K562 (cell line): ENCODE data around the gene SIRT7. TPM values are rescaled to one million over a fixed set of nuclear protein-coding genes. Genes with fewer than 3 reads are reported as not detected.

Experiments used
- ATAC-seq: fragments of 200-7000 bp; cut with Tn5 transposase; 3 replicates; pipeline ENCODE4 v1.9.1; 2020; ENCODE audit warnings: moderate library complexity
- BruUV-seq: library from RNA; stranded (reverse); fragments of 400-500 nt; replicated peaks from 2 replicates; lab custom pipeline; 2021; lab: Mats Ljungman, UMichigan
- CTCF ChIA-PET: fragments of 300-600 bp; formaldehyde crosslinking; extraction: SDS; loops from one replicate; lab custom pipeline; 2021; ENCODE audit warnings: low intra/inter-chr PET ratio; lab: Yijun Ruan, JAX
- POLR2A ChIA-PET: fragments of 300-600, 350-650 bp; sonication (Branson Sonifier 250); formaldehyde crosslinking; extraction: SDS; loops from one replicate; lab custom pipeline; 2021; ENCODE audit warnings: antibody characterized with exemption, inconsistent platforms; lab: Yijun Ruan, JAX
- DNase-seq, 4 experiments: peaks; one replicate each; pipeline versions ENCODE4 v3.0.0 to v3.0.0-alpha.2; 2011 to 2018; ENCODE audit warnings: low spot score in 3 of 4, mixed read lengths in 3 of 4; ENCODE audit errors: extremely low read depth in 1 of 4
- FAIRE-seq: peaks from 2 replicates; lab custom pipeline; 2011; peaks lifted over from hg19 to GRCh38; lab: Jason Lieb, UNC
- H2AFZ ChIP-seq: 2 replicates; pipeline ENCODE4 v1.6.0; 2011; ENCODE audit warnings: low read depth, low read length, control low read depth, inconsistent platforms
- H3K27ac ChIP-seq: fragments of 200-600 bp; 3 replicates; pipeline ENCODE4 v1.8.0; 2011; ENCODE audit warnings: low read depth, mild to moderate bottlenecking, control low read depth, inconsistent platforms, low read length, moderate library complexity, mixed read lengths; ENCODE audit errors: extremely low read depth
- H3K27me3 ChIP-seq, 2 experiments: fragments of 300-600 bp in 1 of 2; 2 replicates in 1 of 2; 3 replicates in 1 of 2; pipeline versions ENCODE4 v1.6.0 to v1.8.0; 2011; ENCODE audit warnings: inconsistent platforms in 2 of 2, low read length in 2 of 2, mild to moderate bottlenecking in 1 of 2, mixed read lengths in 1 of 2, moderate library complexity in 1 of 2; ENCODE audit not compliant: control insufficient read depth in 2 of 2, insufficient read depth in 2 of 2
- H3K36me3 ChIP-seq: fragments of 300-600 bp; 3 replicates; pipeline ENCODE4 v1.8.0; 2011; ENCODE audit warnings: mild to moderate bottlenecking, low read length, inconsistent platforms; ENCODE audit not compliant: control insufficient read depth, insufficient read depth
- H3K4me1 ChIP-seq, 2 experiments: fragments of 200-600 bp in 1 of 2; replicated peaks in 1 of 2; 2 replicates in 1 of 2; 3 replicates in 1 of 2; pipeline versions ENCODE4 v1.5.1 to v1.8.0; 2011; ENCODE audit warnings: inconsistent platforms in 2 of 2, low read length in 2 of 2, mild to moderate bottlenecking in 1 of 2, mixed read lengths in 1 of 2, moderate library complexity in 1 of 2; ENCODE audit not compliant: control insufficient read depth in 2 of 2, insufficient read depth in 2 of 2
- H3K4me2 ChIP-seq: 2 replicates; pipeline ENCODE4 v1.6.1; 2011; ENCODE audit warnings: low read length, control low read depth, inconsistent platforms, mixed read lengths; ENCODE audit not compliant: insufficient read depth
- H3K4me3 ChIP-seq: fragments of 200-600 bp; sonication (generic), shearing (Covaris generic); 2 replicates; pipeline ENCODE4 v1.5.1; 2016; ENCODE audit warnings: control low read depth, inconsistent platforms
- H3K79me2 ChIP-seq: fragments of 200-600 bp; 3 replicates; pipeline ENCODE4 v1.8.0; 2011; ENCODE audit warnings: low read length, inconsistent platforms; ENCODE audit not compliant: control insufficient read depth, insufficient read depth
- H3K9ac ChIP-seq, 2 experiments: 2 replicates each; pipeline versions ENCODE4 v1.6.0 to v1.6.1; 2011; ENCODE audit warnings: low read depth in 2 of 2, low read length in 2 of 2, control low read depth in 1 of 2, inconsistent platforms in 1 of 2, mild to moderate bottlenecking in 1 of 2, mixed read lengths in 1 of 2; ENCODE audit not compliant: insufficient read depth in 1 of 2
- H3K9me1 ChIP-seq: one replicate; pipeline ENCODE4 v1.6.0; 2011; ENCODE audit warnings: inconsistent platforms, mild to moderate bottlenecking, low read length, moderate library complexity; ENCODE audit not compliant: control insufficient read depth, insufficient read depth
- H3K9me3 ChIP-seq: replicated peaks from 2 replicates; pipeline ENCODE4 v1.5.1; 2011; ENCODE audit warnings: low read depth, low read length, inconsistent platforms; ENCODE audit not compliant: control insufficient read depth, insufficient read depth
- H4K20me1 ChIP-seq: replicated peaks from 2 replicates; pipeline ENCODE4 v1.6.1; 2011; ENCODE audit warnings: low read length, inconsistent platforms, mixed read lengths; ENCODE audit not compliant: control insufficient read depth, insufficient read depth
- CBX1 ChIP-seq: sonication (generic); IDR thresholded peaks from 2 replicates; pipeline ENCODE4 v1.6.1; 2016; ENCODE audit warnings: antibody characterized with exemption, low read depth, mild to moderate bottlenecking
- CREB1 ChIP-seq, 2 experiments: sonication (generic) in 1 of 2; formaldehyde crosslinking in 1 of 2; IDR thresholded peaks; 2 replicates each; pipeline versions ENCODE4 v1.6.1 to v1.8.0; 2012 to 2022; ENCODE audit warnings: inconsistent platforms in 1 of 2, mild to moderate bottlenecking in 1 of 2, missing genetic modification reagents in 1 of 2, moderate library complexity in 1 of 2
- DDX20 ChIP-seq: fragments of 450-650 bp; IDR thresholded peaks from 2 replicates; pipeline ENCODE4 v1.6.1; 2016; ENCODE audit warnings: missing genetic modification characterization, low read depth, mild to moderate bottlenecking, missing compliant biosample characterization, moderate library complexity
- EGR1 ChIP-seq: fragments of 450-650 bp; conservative IDR thresholded peaks from 2 replicates; pipeline ENCODE4 v1.6.1; 2017; ENCODE audit warnings: mild to moderate bottlenecking
- GATAD2A ChIP-seq: fragments of 450-650 bp; IDR thresholded peaks from 2 replicates; pipeline ENCODE4 v1.6.1; 2017
- HMG20A ChIP-seq: fragments of 450-650 bp; formaldehyde crosslinking; conservative IDR thresholded peaks from 2 replicates; pipeline ENCODE4 v1.4.0; 2020; ENCODE audit warnings: mild to moderate bottlenecking, mixed read lengths
- KLF10 ChIP-seq: fragments of 250-450 bp; sonication (Bioruptor Pico); IDR thresholded peaks from 2 replicates; pipeline ENCODE4 v1.6.1; 2021; ENCODE audit warnings: matching md5 sums
- NONO ChIP-seq, 2 experiments: fragments of 200-400 bp in 1 of 2; fragments of 450-650 bp in 1 of 2; formaldehyde crosslinking in 1 of 2; IDR thresholded peaks; 2 replicates each; pipeline ENCODE4 v1.6.1; 2017; ENCODE audit warnings: low read depth in 2 of 2, mild to moderate bottlenecking in 2 of 2, moderate library complexity in 2 of 2, low read length in 1 of 2
- NR2F6 ChIP-seq: fragments of 450-650 bp; formaldehyde crosslinking; IDR thresholded peaks from 2 replicates; pipeline ENCODE4 v1.4.0; 2020; ENCODE audit warnings: mild to moderate bottlenecking
- TCF7L2 ChIP-seq: fragments of 150-350 bp; IDR thresholded peaks from 2 replicates; pipeline ENCODE4 v1.6.1; 2016; ENCODE audit warnings: low read depth, mild to moderate bottlenecking, low read length, moderate library complexity
- U2AF1 ChIP-seq: fragments of 200-400 bp; formaldehyde crosslinking; optimal IDR thresholded peaks from 2 replicates; pipeline ENCODE3; 2017; ENCODE audit warnings: mild to moderate bottlenecking, low read depth, low read length, moderate library complexity
- XRCC4 ChIP-seq: IDR thresholded peaks from one replicate; pipeline ENCODE4 v1.6.1; 2011; ENCODE audit not compliant: insufficient read depth, insufficient read length; ENCODE audit errors: extremely low read depth
- ZNF436 ChIP-seq: fragments of 250-450, 450-650 bp; sonication (Bioruptor Pico); formaldehyde crosslinking; IDR thresholded peaks from 2 replicates; pipeline ENCODE4 v1.7.0; 2020; ENCODE audit warnings: mild to moderate bottlenecking
- ZNF707 ChIP-seq: fragments of 250-450 bp; sonication (Bioruptor Pico); conservative IDR thresholded peaks from 2 replicates; pipeline ENCODE4 v1.8.0; 2022; ENCODE audit warnings: inconsistent platforms, mild to moderate bottlenecking, moderate library complexity
- ZSCAN29 ChIP-seq: fragments of 450-650 bp; IDR thresholded peaks from 2 replicates; pipeline ENCODE4 v1.6.1; 2017
- WGBS: fragments of 100-300 bp; shearing (Covaris generic); methylation state at CpG from one replicate; pipeline ENCODE4 v1.1.6; 2016; ENCODE audit warnings: low coverage, mixed read lengths; ENCODE audit not compliant: insufficient coverage; ENCODE audit errors: missing lambda C conversion rate; 5-methylcytosine and 5-hydroxymethylcytosine counted together
- in situ Hi-C: fragments of 300-500 bp; cut with MboI; formaldehyde crosslinking; loops from 4 replicates; pipeline ENCODE4 v1.15.0; 2018; ENCODE audit warnings: inconsistent platforms, mixed read lengths
- intact Hi-C: fragments of 100-400 bp; cut with micrococcal nuclease; formaldehyde crosslinking; loops from 2 replicates; pipeline ENCODE4 v1.14.2; 2022
- polyA plus RNA-seq, 8 experiments: library from polyadenylated mRNA; depleted of rRNA in 4 of 8; stranded (reverse) in 5 of 8; unstranded in 3 of 8; fragments of >200 nt; fragmentation: Nextera tagmentation in 2 of 8; fragmentation: Illumina TruSeq in 1 of 8; extraction: Ambion mirVana in 2 of 8; extraction: Trizol in 1 of 8; gene quantifications; 2 replicates each; pipeline versions ENCODE4 v1.2.1 to v1.2.3, GENCODE V29; 2011 to 2014; ENCODE audit warnings: inconsistent platforms in 1 of 8, missing spikeins in 1 of 8
- total RNA-seq, 7 experiments: library from RNA; depleted of rRNA in 6 of 7; stranded (reverse); fragments of >200 nt in 6 of 7; fragmentation: Illumina TruSeq in 2 of 7; extraction: Trizol in 2 of 7; gene quantifications; 2 replicates each; pipeline versions ENCODE4 v1.2.1 to v1.2.3, GENCODE V29; 2011 to 2021; ENCODE audit warnings: low replicate concordance in 1 of 7
- TF ChIP-seq, protein P1 (sequence below): sonication (generic); formaldehyde crosslinking; IDR thresholded peaks from 2 replicates; pipeline ENCODE4 v1.8.1; 2022; ENCODE audit warnings: missing genetic modification reagents
- TF ChIP-seq, protein P2 (sequence below): fragments of 250-450 bp; sonication (Bioruptor Pico); IDR thresholded peaks from 2 replicates; pipeline ENCODE4 v1.8.0; 2022; ENCODE audit warnings: moderate library complexity, mild to moderate bottlenecking, inconsistent platforms
- TF ChIP-seq, protein P3 (sequence below): fragments of 450-650 bp; conservative IDR thresholded peaks from 2 replicates; pipeline ENCODE4 v1.6.1; 2016; ENCODE audit warnings: missing genetic modification characterization, low read depth, mild to moderate bottlenecking, control low read depth, missing compliant biosample characterization

The SIRT7 gene
- total and polyA plus RNA-seq, 9 of the 15 experiments (the other 6 are each of a cell fraction or from before 2014, with no cell fraction given), result 1.6 to 54.8 (median 20.3) TPM

DNA sequence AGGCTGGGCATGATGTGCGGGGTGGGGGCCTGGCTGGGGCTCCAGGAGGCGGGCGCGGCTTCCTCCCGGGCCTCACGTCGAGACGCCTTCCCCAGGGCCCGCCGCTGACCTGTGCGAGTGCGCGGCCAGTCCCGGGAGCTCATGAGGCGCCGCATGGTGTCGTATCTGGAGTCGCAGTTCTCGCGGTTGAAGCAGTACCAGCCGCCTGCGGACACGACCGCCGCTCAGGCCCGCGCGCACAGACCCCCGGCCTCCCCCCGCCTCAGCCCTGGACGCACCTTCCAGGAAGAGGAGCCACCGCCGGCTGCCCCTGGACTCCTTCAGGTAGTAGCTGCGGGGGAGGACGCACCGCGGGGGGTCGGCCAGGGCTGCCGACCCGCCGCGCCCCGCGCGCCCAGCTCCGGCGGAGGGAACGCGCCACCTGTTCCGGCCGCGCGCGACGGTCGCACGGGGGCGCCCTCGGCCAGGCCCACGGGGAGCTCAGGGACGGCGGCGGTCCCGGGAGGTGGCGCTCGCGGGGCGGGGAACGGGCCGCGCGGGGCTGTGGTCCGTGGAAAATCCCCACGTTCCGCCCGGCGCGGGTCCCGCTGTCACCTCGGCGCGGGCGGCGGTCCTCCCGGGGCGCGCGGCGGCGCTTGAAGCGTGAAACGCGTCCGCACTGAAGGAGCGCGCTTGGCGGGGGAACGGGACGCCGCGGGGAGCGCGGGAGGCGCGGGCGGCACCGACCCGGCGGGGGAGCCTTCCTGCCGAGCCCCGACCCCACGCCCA, 41.6 kb upstream of the SIRT7 start:
- in situ Hi-C loops (no loop called here), intact Hi-C loops (loop anchor here (1.0 to 10.0 kb wide), 2 partner anchors 62 to 195 kb away; no protein-coding TSS in a partner anchor)
- Histone ChIP-seq H3K4me2 (peak overlapping the region; percentile 85), H3K27me3 (no peaks in the 10 kb centered on the region), H3K79me2 (peaks cover 20% of the 10 kb centered on the region), H3K9ac (peak overlapping the region; percentile 82 to 92), H3K4me3 (peak overlapping the region; percentile 58), H3K9me3 (no peaks in the 10 kb centered on the region), H3K27ac (peak overlapping the region; percentile 68), H3K9me1 (no peaks in the 10 kb centered on the region), H3K4me1 (peaks cover 7 to 73% of the 10 kb centered on the region in 2 experiments; a peak in 4 of 5 replicates), H2AFZ (peak overlapping the region; percentile 91), H4K20me1 (no peaks in the 10 kb centered on the region), H3K36me3 (peaks cover 15% of the 10 kb centered on the region; the same call in 2 of the 3 replicates)
- BruUV-seq, result no TSS peak
- ChIA-PET CTCF (interaction anchor here (0.5 to 5.2 kb wide), 8 partner anchors 61 to 808 kb away, joined by 3 to 103 read pairs (median 4); partner anchors contain the start of genes CENPX, DCXR and LRRC45), POLR2A (interaction anchor here (0.6 to 1.6 kb wide), 17 partner anchors 8 to 224 kb away, joined by 3 to 7 read pairs (median 4); partner anchors contain the start of genes ASPSCR1, CENPX, LRRC45 and PYCR1)
- WGBS, result under 1% methylated on average over 43 of the region's 112 CpGs
- ATAC-seq (peak; percentile 84), FAIRE-seq (no peak), DNase-seq (peak; percentile 85 to 88 (median 86))
- TF ChIP-seq CBX1, result no peak
- TF ChIP-seq U2AF1, result no peak
- TF ChIP-seq KLF10 (CRISPR knock-in tag), result no peak
- no peak for TF ChIP-seq ZNF707
- TF ChIP-seq, protein P1, sequence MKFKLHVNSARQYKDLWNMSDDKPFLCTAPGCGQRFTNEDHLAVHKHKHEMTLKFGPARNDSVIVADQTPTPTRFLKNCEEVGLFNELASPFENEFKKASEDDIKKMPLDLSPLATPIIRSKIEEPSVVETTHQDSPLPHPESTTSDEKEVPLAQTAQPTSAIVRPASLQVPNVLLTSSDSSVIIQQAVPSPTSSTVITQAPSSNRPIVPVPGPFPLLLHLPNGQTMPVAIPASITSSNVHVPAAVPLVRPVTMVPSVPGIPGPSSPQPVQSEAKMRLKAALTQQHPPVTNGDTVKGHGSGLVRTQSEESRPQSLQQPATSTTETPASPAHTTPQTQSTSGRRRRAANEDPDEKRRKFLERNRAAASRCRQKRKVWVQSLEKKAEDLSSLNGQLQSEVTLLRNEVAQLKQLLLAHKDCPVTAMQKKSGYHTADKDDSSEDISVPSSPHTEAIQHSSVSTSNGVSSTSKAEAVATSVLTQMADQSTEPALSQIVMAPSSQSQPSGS (CRISPR knock-in tag), result no peak
- peak in 1 of 2 experiments; percentile 82; a peak in 1 of 4 replicates for TF ChIP-seq NONO (IDR thresholded peaks at IDR 0.05; ENCODE audit: low read depth in 2 of 2, low read length in 1 of 2)
- TF ChIP-seq GATAD2A, result no peak
- TF ChIP-seq, protein P2, sequence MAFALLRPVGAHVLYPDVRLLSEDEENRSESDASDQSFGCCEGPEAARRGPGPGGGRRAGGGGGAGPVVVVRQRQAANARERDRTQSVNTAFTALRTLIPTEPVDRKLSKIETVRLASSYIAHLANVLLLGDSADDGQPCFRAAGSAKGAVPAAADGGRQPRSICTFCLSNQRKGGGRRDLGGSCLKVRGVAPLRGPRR, result no peak
- no peak for TF ChIP-seq ZSCAN29
- no peak for TF ChIP-seq NR2F6
- TF ChIP-seq EGR1, result peak; percentile 44; the same call in 1 of the 2 replicates
- TF ChIP-seq XRCC4, result no peak
- TF ChIP-seq, protein P3, sequence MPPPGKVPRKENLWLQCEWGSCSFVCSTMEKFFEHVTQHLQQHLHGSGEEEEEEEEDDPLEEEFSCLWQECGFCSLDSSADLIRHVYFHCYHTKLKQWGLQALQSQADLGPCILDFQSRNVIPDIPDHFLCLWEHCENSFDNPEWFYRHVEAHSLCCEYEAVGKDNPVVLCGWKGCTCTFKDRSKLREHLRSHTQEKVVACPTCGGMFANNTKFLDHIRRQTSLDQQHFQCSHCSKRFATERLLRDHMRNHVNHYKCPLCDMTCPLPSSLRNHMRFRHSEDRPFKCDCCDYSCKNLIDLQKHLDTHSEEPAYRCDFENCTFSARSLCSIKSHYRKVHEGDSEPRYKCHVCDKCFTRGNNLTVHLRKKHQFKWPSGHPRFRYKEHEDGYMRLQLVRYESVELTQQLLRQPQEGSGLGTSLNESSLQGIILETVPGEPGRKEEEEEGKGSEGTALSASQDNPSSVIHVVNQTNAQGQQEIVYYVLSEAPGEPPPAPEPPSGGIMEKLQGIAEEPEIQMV (tag), result no peak
- TF ChIP-seq CREB1 (IDR thresholded peaks at IDR 0.05), result no peak
- no peak; the same call in 1 of the 2 replicates for TF ChIP-seq CREB1 (CRISPR knock-in tag; IDR thresholded peaks at IDR 0.05)
- no peak for TF ChIP-seq DDX20 (tag)
- TF ChIP-seq ZNF436 (CRISPR knock-in tag), result no peak
- no peak for TF ChIP-seq TCF7L2
- TF ChIP-seq HMG20A (CRISPR knock-in tag), result no peak
